NCI-H2107 treated with DMSO at 0.1 percent for 48 hours (cell line): ENCODE data around the gene SLC23A2.

ENCODE experiments used
- DNase-seq: peaks from one replicate; lab custom pipeline; 2025; ENCODE audit not compliant: unreplicated experiment; lab: John Stamatoyannopoulos, UW

Gene SLC23A2

DNA sequence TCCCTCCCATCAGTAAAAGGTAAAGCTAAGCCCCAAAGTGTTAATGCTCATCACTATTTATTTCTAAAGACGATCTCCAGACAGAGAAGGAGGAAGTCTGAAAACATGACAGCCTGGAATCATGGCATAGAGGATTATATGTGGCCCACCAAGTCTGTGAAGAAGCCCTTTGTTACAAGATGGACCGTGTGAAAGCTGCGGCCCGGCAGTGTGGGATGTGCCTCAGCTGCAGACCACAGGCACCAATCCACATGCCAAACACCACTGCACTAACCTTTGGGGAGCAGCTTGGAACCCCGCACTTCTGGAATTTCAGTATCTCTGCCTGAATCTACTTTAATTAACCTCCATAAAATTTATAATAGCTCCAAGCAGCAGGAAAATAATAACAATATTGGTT lies 90.4 kb downstream of the SLC23A2 start:
- DNase-seq: no peak

DNA sequence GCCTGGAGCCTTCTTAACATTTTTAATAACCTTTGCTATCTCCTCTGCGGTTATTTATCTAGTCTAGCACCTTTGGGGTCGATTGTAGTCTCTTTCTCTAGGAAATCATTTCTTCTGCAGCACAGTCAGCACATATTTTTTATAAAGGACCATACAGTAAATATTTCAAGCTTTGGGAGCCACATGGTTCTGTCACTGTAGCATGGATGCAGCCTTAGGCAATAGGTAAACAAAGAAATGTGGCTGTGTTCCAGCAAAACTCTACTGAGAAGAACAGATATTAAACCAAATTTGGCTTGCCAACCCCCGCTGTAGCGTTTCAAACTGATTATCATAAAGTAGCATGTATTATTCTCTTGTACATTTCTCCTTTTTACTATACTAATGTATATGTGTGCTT lies 95.7 kb downstream of the SLC23A2 start:
- DNase-seq: no peak

DNA sequence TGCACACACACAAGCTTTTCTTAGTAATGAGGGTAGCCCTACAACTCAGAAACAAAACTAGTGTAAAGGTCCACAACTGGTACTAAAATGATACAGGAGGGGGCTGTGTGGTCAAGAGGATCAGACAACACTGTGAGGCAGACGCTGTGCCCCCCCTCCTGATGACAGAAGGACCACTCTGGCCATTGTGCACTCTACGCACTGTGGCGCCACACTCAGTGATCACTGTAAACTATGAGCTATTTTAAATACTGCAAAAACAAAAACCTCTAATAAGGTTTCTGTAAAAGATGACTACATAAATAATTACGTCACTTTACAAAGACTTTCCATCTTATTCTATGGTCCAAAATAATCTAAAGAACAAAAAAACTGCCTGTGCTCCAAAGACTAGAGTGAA lies 96.1 kb downstream of the SLC23A2 start:
- DNase-seq: no peak

DNA sequence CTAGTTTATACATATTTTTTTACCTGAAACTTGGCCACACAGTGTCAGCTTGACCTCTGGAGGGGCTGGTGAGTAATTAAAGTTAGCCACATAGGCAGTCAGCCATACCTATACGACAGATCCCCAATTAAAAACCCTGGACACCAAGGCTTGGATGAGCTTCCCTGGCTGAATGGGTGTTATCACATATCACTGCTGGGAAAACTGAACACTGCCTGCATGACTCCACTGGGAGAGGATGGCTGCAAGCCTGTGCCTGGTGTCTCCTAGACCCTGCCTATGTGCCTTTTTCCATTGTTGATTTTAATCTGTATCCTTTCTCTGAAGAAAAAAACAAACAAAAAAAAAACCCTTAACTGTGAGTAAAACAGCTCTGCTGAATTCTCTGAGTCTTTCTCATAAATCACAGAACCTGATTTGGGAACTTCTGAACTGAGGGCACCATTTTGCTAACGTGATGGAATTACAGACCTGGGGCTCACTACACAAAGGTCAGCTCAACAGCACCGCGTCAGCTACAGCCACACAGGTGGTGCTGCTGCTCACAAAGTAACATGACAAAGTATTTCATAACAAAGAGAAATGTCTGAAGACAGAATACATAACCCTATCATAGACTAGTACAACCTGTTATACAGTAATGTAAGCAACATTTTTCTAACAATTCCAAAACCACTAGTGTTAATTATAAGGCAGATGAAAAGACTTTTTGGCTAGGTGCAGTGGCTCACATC lies 97.0 kb downstream of the SLC23A2 start:
- no peak for DNase-seq

DNA sequence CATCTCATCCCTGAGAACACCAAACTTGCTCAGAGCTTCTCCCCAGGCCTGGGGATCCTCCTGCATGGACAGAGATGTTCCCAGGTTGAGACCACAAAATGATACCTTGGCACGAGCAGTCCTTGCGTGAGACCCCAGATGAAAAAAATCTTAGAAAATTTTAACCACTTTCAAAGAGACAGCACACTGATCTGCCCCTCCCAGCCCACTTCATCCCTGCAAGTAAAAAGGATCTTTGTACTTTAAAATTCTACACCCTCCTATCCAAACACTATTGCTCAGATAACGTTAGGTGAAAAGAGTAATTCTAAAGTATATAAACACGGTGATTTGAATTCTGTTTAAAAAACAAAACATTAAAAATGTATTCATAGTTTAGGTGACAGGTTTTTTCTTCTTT lies 98.5 kb downstream of the SLC23A2 start:
- DNase-seq: no peak

DNA sequence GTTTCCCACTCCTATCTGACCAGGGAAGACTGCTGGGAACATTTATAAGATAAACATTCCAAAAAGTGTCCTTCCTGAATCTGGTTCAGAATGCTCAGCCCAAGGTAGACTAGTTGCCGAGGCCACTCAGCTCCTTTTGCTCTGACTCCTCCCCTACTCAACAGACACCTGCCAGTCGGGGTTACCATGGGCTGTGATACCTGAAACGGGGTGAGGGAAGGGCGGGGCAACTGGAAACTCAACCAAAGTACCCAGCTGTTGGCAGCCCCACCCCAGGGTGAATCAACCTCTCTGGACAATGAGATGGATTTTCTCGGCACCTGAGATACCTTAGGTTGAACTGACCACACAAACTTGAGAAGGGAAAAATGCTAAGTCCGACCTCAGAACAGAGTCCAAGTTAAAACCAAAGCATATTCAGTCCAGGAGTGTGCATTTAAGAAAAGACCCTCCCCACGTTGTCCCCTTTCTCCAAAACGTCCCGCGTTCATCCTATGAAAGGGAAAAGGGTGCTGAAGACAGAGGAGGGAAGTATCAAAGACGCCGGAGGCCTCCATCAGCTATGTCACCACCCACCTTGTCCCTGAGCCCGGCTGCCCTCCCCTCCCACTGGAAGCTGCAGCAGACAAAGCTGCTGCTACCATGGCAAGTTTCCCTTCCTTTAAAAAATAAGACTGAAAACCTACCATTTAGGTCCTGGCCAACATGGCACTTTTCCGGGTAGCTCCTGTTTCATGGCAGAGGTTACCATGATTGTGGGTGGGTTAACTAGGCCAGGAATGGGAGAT lies 100.1 kb downstream of the SLC23A2 start:
- DNase-seq: no peak

DNA sequence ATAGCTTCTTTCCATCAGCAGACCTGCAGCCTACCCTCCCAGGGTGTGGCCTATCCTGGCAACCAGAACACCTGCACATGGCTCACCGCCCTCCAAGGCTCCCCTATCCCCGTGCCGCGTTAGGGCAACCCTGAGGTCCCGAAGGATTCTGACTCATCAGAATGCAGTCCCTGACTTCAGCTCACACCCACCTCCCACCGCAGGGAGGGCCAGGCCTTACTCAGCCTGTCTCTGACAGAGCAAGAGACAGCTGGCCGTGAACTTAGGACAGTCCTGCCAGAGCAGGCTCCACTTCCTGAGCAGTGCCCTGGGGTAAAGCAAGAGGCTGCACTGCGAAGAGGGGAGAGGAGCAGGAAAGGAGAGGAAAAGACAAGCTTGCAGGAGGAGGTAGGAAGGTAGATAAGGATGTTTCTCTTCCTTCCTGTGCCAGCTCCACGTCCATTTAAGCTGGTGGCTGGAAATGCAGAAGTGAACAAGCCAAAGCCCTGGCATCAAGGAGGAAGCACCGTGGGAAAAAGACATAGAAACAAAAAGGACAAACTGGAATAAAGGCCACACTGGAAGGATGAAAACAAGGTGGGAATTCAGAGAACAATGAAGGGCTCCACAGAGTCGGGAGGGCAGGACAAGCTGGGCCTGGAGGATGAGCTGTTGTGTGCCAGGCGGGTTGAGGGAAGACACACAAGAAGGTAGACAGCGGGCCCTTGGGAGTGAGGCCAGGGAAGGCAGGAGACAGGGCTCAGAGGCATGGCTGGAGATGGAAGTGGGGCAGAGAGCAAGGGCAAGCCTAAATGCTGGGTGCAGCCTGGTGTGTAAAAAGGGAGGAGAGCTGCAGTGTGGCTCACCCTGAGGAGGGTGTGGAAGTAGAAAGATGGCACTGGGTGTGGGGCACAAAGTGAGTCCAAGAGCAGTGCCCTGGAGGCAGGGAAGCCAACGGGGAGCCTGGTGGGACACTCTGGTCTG lies 102.7 kb downstream of the SLC23A2 start:
- DNase-seq: no peak

DNA sequence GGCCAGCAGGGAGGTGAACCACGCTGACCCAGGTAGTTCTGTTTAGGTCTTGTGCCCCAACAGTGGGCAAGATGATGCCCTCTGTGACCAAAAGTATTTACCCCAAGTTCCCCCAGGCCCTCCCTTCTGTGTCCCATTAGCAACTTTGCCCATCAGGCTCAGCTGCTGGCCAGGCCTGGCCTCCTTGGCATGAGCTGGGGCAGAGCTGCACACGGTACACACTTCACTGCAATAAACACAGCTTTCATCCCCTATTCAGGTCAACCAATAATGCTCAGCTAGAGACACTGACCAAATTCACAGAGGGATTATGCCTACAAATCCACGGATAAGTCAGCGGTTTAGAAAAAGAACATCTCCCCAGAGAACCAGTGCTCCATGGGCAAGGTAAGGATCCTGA lies 103.7 kb downstream of the SLC23A2 start:
- DNase-seq: no peak

DNA sequence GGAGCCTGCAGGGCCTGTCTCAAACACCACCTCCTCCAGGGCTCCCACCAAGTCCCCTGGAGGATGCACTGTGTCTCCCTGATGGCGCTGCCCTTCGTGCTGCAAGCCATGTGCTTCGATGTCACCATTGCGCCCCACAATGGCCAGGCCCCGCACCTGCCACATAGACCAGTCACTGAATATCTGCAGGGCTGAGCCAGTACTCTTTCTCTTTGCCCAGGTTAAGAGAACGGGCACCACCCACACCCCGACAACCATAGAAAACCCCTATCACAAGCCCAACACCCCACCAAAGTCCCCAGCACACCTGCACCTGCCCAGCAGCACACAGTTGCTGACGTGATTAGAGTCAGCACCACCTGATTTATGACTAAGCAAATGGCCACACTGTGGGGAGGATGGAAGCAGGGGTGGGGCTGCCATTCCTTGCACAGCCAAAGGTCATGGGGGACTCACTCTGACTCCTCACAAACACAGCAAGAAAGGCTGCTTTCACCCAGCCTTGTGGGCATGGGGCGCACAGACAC lies 104.3 kb downstream of the SLC23A2 start:
- no peak for DNase-seq

DNA sequence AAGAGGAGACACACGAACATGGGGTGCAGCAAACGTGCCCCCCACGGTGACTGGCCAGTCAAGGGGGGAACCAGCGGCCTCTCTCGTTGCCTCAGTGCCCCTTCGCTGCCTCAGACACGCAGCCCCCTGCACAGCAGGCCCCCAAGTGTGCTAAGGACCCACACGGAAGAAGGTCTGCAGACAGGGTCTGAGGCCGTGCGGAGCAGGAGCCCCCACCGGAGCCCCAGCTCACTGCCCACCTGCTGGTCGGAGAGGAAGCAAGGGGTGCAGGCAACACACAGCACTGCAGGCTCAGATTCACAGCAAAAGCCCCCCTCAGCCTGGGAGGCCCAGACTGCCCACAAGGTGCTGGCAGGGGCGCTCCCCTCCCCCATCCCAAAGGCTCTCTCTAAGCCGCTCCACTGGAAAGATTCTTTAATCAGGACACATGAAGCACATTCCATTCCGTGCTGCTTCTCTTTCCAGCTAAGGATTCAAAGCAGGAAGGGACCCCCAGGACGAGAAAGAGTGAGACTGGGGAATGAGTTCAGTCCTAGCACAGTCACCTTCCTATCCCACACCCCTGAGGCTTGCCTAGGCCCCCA lies 105.1 kb downstream of the SLC23A2 start:
- no peak for DNase-seq

DNA sequence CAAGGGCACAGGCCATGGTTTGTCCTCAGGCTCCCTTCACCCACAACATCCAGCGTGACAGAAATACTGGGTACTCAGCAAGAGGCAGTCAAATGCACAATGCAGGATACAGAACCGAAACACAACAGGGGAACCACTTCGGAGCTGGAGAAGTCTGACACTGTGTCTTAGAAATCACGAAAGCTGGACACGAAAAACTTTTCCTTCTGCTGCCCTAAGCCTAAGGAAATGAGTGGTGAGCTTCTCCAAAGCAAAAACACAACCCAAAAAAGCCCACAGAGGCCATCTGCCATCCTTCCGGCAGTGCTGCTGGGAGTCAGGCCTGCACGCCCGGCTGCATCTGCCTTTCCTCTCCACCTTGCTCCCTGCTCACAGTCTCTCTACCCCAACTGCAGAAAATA lies 106.3 kb downstream of the SLC23A2 start:
- no peak for DNase-seq

DNA sequence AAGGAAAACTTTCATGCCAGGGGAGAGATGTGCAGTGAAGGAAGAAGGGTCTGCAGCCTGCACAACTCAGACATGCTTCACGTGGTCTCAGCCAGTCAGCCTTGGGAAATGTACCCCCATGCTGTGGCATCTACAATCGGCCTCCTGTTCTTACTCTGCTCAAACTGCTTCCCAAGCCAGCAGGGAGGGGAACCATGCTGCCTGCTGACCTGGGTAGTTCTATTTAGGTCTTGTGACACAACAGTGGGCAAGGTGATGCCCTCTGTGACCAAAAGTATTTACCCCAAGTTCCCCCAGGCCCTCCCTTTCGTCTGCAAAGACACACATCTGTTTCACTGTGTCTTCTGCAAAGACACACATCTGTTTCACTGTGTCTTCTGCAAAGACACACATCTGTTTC lies 106.9 kb downstream of the SLC23A2 start:
- DNase-seq: no peak

DNA sequence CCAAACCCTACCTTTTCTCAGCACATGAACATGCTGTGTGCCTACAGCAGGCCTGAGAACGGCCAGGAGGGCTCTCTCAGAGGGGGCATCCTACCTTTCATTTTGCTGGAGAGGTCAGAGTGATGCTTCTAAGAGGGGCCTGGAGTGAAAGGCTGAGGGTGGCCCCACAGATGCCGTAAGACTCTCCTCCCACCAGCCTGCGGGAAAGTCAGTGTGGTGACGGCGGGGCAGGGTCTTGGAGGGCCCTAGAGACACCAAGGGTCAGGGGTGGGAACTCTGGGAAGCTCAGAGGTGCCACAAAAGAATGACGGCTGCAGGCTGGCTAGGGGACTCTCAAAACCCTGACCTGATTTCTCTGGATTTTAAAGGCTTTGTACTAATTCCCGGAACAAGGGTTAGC lies 107.6 kb downstream of the SLC23A2 start:
- DNase-seq: no peak

DNA sequence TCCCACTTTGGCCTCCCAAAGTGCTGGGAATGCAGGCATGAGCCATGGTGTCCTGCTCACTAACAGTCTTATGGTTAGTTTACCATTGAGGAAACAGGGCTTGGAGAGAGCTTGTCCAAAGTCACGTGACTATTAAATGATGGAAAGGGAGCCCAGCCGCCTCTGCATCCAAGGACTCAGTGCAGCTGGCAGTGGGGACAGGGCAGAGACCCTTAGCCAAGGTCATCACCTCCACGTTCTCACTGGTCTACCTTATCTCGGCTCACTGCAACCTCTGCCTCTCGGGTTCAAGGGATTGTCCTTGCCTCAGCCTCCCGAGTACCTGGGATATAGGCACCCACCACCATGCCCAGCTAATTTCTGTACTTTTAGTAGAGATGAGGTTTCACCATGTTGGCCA lies 109.3 kb downstream of the SLC23A2 start:
- no peak for DNase-seq

DNA sequence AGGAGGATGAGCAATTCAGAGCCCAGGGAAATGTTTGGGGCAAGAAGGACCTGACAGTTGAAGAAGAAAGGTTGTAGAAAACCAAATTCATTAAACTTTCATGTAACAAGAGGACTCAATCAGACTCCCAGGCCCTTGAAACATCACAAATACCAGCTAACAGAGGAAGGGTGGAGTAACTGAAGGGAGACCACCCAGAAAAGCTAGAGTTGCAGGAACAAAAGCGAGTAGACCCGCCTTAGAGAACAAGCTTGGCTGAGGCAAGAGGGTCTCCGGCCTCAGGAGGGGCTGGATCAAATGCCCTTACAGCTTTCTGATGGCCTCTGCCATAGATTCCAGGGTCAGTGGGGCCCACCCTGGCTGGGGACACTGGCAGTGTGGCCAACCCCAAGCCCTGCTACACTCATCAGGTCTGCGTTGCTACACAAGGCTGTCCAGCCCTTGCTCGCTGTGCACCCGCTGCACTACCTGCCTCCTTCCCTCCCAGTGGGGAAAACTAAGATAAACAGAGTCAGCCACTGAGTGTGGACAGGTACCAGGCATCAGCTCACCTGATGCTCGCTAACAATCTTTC lies 110.0 kb downstream of the SLC23A2 start:
- no peak for DNase-seq

DNA sequence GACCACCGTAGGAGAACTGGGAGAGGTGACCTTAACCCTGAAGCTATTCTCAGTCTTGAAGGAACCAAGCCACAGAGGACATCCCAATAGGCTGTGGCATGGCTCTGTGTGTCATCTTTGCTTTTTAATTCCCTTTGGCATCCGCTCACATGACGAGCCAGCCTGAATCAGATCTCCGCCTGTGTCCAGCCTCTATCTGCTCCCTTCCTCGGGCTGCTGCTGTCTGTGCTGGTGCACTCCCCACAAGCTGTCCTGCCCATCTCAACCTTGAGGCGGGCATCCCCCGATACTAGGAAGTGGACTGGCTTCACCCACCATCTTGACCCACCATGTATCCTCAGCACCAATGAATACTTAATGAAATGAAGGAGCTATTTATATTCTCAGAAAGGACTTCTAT lies 111.9 kb downstream of the SLC23A2 start:
- no peak for DNase-seq

DNA sequence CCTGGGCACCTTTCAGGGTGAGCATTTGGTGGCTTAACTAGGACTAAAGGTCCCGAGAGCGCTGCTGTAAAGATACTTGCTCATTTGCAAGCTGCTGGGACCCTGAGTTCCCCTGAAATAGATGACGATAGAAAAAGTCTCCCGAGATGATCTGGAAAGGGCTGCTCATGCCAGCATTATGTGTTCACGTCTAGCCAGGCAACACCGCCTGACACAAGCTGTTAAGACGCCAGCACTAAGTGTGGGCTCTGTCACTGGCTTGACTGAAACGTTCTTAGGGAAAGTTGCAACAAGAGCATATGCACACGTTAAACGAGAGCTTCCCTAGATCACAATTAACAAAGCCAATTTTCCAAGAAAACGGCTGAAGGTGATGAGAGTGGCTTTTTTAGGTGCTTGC lies 113.7 kb downstream of the SLC23A2 start:
- no peak for DNase-seq

DNA sequence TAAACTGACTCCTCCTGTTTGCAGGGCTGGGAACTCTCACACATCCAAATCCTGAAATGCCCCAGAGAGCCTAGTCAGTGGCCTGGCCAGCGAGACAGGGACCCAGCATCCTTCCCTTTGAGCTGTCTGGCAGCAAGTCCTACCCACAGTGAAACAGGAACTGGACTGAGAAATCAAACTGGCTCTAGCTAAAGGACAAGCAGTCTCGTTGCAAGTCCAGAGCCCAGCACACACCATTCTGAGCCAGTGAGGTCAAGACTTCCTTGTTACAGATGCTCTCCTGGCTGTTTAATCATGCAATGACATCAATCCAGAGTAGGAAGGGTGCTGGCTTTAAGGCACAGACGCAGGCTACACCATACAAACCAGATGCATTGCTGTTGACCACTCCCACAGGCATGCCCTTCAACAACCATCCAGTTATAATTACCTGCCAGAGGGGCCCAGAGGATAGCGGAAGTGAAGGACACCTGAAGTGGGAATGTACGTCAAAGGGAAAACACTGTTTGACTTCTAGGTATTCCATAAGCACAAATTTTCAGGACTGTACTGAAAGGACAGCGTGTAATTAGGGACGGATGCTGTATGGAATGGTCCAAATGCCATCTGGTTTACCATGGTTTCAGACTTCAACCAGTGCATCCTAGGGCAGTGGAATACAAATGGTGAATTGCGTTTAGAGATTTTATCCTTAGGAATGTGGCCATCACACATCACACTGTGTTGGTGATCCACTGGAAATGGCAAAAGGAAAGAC lies 114.4 kb downstream of the SLC23A2 start:
- DNase-seq: no peak

DNA sequence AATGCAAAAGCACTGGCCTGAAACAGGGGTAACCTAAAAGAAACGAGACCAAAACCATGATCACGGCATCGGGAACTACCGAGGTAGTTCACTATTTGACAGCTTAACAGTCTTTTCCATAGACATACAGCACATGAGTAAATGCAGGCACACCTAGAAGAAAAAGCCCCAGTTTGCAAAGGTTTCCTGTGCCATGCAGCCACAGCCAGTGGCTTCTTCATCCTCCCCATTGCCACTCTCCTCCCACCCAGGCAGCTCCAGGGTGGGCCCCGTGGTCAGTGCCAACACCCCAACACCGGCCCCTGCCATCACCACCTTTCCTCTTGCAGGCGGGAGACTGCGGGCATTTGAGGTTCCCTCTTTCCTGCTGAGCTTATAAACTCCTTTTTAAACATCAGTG lies 115.4 kb downstream of the SLC23A2 start:
- no peak for DNase-seq

DNA sequence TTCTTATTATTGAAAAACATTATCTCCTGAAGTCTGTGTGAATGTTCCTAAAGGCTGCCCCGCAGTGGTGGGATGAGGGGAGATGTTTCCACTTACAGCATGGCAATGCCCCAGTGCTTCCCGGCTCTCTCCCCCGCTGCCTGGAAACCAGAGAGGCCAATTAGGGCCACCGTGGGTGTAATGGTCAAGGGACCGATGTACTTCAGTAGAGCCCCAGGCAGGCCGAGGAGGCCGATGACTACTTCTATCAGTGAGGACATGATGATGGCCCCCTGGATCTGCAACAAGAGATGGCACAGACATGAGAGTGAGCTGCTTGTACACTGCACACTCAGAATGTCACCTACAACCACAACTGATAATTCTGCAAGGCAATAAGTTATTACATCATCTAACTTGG lies 117.8 kb downstream of the SLC23A2 start:
- DNase-seq: no peak
